B cell (primary cell): ENCODE measurements around the gene LRRC55.

Experiments used
- EZH2 ChIP-seq: IDR thresholded peaks from 2 replicates; pipeline ENCODE4 v1.6.1; 2012; ENCODE audit warnings: borderline replicate concordance, low read depth, mild to moderate bottlenecking, moderate library complexity, low read length; ENCODE audit not compliant: insufficient read depth, poor library complexity, severe bottlenecking
- TF ChIP-seq, protein P1 (sequence below): fragments of 200-600 bp; IDR thresholded peaks from one replicate; pipeline ENCODE4 v1.8.0; 2022; ENCODE audit warnings: antibody characterized with exemption, mild to moderate bottlenecking

DNA sequence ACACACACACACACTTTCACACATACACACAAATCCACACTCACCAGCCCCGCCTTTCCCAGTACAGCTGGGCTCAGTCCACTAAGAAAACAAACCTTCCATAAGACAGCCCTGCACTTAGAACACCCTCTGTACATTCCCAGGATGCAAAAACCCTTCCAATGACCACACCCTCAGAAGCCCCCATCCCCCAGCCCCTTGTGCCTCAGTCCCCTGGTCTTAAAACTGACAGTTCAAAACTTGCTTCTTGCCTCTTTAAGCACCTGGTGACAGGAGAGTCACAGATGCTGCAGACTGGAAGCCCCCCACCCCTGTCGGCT is 32.3 kb downstream of the LRRC55 start:
- TF ChIP-seq, protein P1, sequence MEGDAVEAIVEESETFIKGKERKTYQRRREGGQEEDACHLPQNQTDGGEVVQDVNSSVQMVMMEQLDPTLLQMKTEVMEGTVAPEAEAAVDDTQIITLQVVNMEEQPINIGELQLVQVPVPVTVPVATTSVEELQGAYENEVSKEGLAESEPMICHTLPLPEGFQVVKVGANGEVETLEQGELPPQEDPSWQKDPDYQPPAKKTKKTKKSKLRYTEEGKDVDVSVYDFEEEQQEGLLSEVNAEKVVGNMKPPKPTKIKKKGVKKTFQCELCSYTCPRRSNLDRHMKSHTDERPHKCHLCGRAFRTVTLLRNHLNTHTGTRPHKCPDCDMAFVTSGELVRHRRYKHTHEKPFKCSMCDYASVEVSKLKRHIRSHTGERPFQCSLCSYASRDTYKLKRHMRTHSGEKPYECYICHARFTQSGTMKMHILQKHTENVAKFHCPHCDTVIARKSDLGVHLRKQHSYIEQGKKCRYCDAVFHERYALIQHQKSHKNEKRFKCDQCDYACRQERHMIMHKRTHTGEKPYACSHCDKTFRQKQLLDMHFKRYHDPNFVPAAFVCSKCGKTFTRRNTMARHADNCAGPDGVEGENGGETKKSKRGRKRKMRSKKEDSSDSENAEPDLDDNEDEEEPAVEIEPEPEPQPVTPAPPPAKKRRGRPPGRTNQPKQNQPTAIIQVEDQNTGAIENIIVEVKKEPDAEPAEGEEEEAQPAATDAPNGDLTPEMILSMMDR, result no peak
- TF ChIP-seq EZH2, result no peak
